GM12801 (cell line): Measurements from ENCODE around the gene COPZ2.

Experiments used
- CTCF ChIP-seq: IDR thresholded peaks from one replicate; pipeline ENCODE4 v1.5.1; 2011; ENCODE audit warnings: control low read depth; ENCODE audit not compliant: insufficient read length; ENCODE audit errors: extremely low read depth

COPZ2 gene

GRCh38 chr17:47982091-47982617 is 55.4 kb downstream of the COPZ2 start:
- TF ChIP-seq CTCF = no peak

DNA sequence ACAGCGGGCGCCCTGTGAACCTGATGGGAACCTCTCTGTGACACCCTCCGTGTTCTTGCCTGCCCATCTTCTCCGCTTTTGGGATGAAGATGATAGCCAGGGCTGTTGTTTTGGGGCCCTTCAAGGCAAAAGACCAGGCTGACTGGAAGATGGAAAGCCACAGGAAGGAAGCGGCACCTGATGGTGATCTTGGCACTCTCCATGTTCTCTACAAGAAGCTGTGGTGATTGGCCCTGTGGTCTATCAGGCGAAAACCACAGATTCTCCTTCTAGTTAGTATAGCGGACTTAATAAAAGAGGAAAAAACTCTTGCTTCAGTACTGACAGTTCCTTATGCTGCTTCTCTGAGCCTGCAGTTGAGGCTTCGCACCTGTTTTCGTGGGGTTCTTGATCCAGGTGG is 56.1 kb downstream of the COPZ2 start:
- no peak for TF ChIP-seq CTCF

DNA sequence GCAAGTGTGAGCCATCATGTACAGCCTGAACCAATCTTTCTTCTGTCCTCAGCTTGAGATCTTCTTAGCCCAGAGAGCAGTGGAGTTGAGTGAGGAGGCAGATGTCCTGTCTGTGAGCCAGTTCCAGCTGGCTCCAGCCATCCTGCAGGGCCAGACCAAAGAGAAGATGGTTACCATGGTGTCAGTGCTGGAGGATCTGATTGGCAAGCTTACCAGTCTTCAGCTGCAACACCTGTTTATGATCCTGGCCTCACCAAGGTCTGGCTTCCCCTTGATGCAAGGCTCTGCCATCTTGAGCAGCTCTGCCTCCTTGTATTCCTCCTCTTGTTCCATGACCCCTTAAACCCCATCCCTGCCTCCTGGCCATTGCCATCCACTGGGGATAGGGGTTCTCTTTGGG is 57.1 kb downstream of the COPZ2 start:
- TF ChIP-seq CTCF = no peak

DNA sequence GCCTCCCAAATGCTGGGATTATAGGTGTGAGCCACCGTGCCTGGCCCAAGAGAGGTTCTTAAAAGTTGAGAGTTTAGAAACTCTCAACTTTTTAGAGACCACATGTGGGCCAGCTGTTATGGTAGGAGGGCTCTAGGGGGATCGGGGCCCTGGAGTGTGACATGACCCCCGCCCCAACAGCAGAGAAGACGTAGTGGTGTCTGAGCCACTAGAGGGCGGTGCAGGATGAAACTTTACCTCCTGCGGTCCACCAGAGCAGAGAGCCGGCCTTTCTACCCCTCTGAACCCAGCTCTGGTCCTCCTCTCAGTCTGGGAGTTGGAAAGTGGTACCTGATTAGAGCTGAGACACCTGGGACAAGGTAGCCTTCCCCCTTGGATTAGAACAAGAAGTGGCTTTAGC is 59.3 kb downstream of the COPZ2 start:
- TF ChIP-seq CTCF = no peak
